ENCODE measurements around the gene SIPA1. TPM values are rescaled to one million over a fixed set of nuclear protein-coding genes. Genes with fewer than 3 reads are reported as not detected.

The SIPA1 gene
- total RNA-seq, 2 experiments from 2014 or later = 95.4 to 156 TPM

- POLR2A ChIA-PET = no interaction called here
- no TSS peak for BruUV-seq (replicated peaks)
- H3K4me2 ChIP-seq (ENCODE audit: low read length) = no peak overlapping the region
- no peak for DNase-seq (ENCODE audit: low spot score)
- CTCF ChIA-PET (ENCODE audit: unreplicated experiment) = no interaction called here
- no peak overlapping the region for H3K4me3 ChIP-seq (ENCODE audit: low read depth, low read length, poor library complexity, severe bottlenecking)
- TF ChIP-seq EZH2phosphoT487 (IDR thresholded peaks at IDR 0.05; ENCODE audit: borderline replicate concordance, low read depth, low read length) = no peak
- no peak for TF ChIP-seq CTCF (conservative IDR thresholded peaks at IDR 0.05; ENCODE audit: low read length)
- H3K4me1 ChIP-seq (ENCODE audit: insufficient read depth, low read length, poor library complexity, severe bottlenecking) = peaks cover 18% of the 10 kb centered on the region
- intact Hi-C loops (cut with micrococcal nuclease; ENCODE audit: unreplicated experiment) = no loop called here
- H3K36me3 ChIP-seq (ENCODE audit: insufficient read depth, low read length) = peaks cover 95% of the 10 kb centered on the region
- no peaks in the 10 kb centered on the region for H3K9me2 ChIP-seq (ENCODE audit: insufficient read depth, low read length)
- no peaks in the 10 kb centered on the region for H3K79me2 ChIP-seq (ENCODE audit: insufficient read depth, low read depth, low read length)
- H4K20me1 ChIP-seq (ENCODE audit: insufficient read depth, low read length) = no peaks in the 10 kb centered on the region
- H3K9me3 ChIP-seq (ENCODE audit: low read length) = no peaks in the 10 kb centered on the region
- no peak overlapping the region for H2AFZ ChIP-seq (ENCODE audit: low read length)
- H3K27ac ChIP-seq (ENCODE audit: low read depth, low read length, poor library complexity, severe bottlenecking) = no peak overlapping the region
Observed at GRCh38 chr11:65654375-65655349, 16.8 kb downstream of the SIPA1 start.

- DNase-seq (ENCODE audit: low spot score) = no peak
- intact Hi-C loops (cut with micrococcal nuclease; ENCODE audit: unreplicated experiment) = no loop called here
- Histone ChIP-seq H3K36me3 (ENCODE audit: insufficient read depth, low read length) (peaks cover 93% of the 10 kb centered on the region), H3K4me3 (ENCODE audit: low read depth, low read length, poor library complexity, severe bottlenecking) (no peak overlapping the region), H3K4me2 (ENCODE audit: low read length) (no peak overlapping the region), H3K9me3 (ENCODE audit: low read length) (no peaks in the 10 kb centered on the region), H2AFZ (ENCODE audit: low read length) (no peak overlapping the region), H3K79me2 (ENCODE audit: insufficient read depth, low read depth, low read length) (peaks cover 3% of the 10 kb centered on the region; the same call in 1 of the 2 replicates), H4K20me1 (ENCODE audit: insufficient read depth, low read length) (no peaks in the 10 kb centered on the region), H3K27ac (ENCODE audit: low read depth, low read length, poor library complexity, severe bottlenecking) (no peak overlapping the region), H3K4me1 (ENCODE audit: insufficient read depth, low read length, poor library complexity, severe bottlenecking) (peaks cover 18% of the 10 kb centered on the region), H3K9me2 (ENCODE audit: insufficient read depth, low read length) (no peaks in the 10 kb centered on the region)
- no peak for TF ChIP-seq EZH2phosphoT487 (IDR thresholded peaks at IDR 0.05; ENCODE audit: borderline replicate concordance, low read depth, low read length)
- no peak for TF ChIP-seq CTCF (conservative IDR thresholded peaks at IDR 0.05; ENCODE audit: low read length)
- CTCF ChIA-PET (ENCODE audit: unreplicated experiment) = no interaction called here
- POLR2A ChIA-PET = no interaction called here
- no TSS peak for BruUV-seq (replicated peaks)
Observed at GRCh38 chr11:65655570-65656332, 17.9 kb downstream of the SIPA1 start.
